H1 (cell line): ENCODE results near the gene NDUFS8. TPM values are rescaled to one million over a fixed set of nuclear protein-coding genes. Genes with fewer than 3 reads are reported as not detected.

Experiments used
- CTCF ChIA-PET: fragments of 300-600 bp; sonication (Branson Sonifier 250); formaldehyde crosslinking; loops from one replicate; lab custom pipeline; 2021; ENCODE audit not compliant: partially characterized antibody; lab: Charles Lee
- POLR2A ChIA-PET: fragments of 300-600 bp; sonication (Branson Sonifier 250); formaldehyde crosslinking; loops from one replicate; lab custom pipeline; 2021; ENCODE audit warnings: inconsistent platforms; ENCODE audit not compliant: partially characterized antibody; lab: Charles Lee
- DNase-seq, 2 experiments: peaks; one replicate each; pipeline versions ENCODE4 v3.0.0 to v3.0.0-alpha.2; 2010 to 2022; ENCODE audit warnings: low spot score in 2 of 2, low read depth in 1 of 2, mixed read lengths in 1 of 2
- FAIRE-seq: peaks from 2 replicates; lab custom pipeline; 2011; peaks lifted over from hg19 to GRCh38; lab: Jason Lieb, UNC
- H2AFZ ChIP-seq: 2 replicates; pipeline ENCODE4 v1.8.1; 2012; ENCODE audit warnings: low read length, inconsistent platforms
- H2AK5ac ChIP-seq: 2 replicates; pipeline ENCODE4 v1.6.1; 2013; ENCODE audit warnings: low read depth, low read length
- H2BK120ac ChIP-seq: replicated peaks from 2 replicates; pipeline ENCODE3; 2013; ENCODE audit warnings: low read depth, low read length, inconsistent platforms
- H2BK12ac ChIP-seq: 2 replicates; pipeline ENCODE4 v1.6.1; 2013; ENCODE audit warnings: low read depth, low read length
- H2BK15ac ChIP-seq: 2 replicates; pipeline ENCODE4 v1.6.1; 2013; ENCODE audit warnings: low read length
- H2BK20ac ChIP-seq: 2 replicates; pipeline ENCODE4 v1.6.1; 2013; ENCODE audit warnings: low read length
- H2BK5ac ChIP-seq: 2 replicates; pipeline ENCODE4 v1.6.1; 2013; ENCODE audit warnings: low read depth, low read length
- H3K14ac ChIP-seq: 2 replicates; pipeline ENCODE4 v1.6.1; 2013; ENCODE audit warnings: inconsistent platforms; ENCODE audit not compliant: insufficient read length
- H3K18ac ChIP-seq: 2 replicates; pipeline ENCODE4 v1.6.1; 2013; ENCODE audit warnings: low read length; ENCODE audit errors: extremely low read depth
- H3K23ac ChIP-seq: 2 replicates; pipeline ENCODE4 v1.6.1; 2013; ENCODE audit warnings: inconsistent platforms; ENCODE audit not compliant: insufficient read length
- H3K23me2 ChIP-seq: 2 replicates; pipeline ENCODE4 v1.6.1; 2013; ENCODE audit warnings: low read depth, low read length
- H3K27ac ChIP-seq: 2 replicates; pipeline ENCODE4 v1.6.1; 2011; ENCODE audit warnings: low read depth, low read length, inconsistent platforms
- H3K27me3 ChIP-seq, 4 experiments: replicated peaks in 1 of 4; 1 replicate in 1 of 4; 2 replicates in 3 of 4; pipeline versions ENCODE4 v1.6.1 to v1.8.1; 2011 to 2013; ENCODE audit warnings: low read length in 3 of 4, mild to moderate bottlenecking in 3 of 4, inconsistent platforms in 2 of 4, mixed read lengths in 2 of 4, moderate library complexity in 1 of 4; ENCODE audit not compliant: control insufficient read depth in 3 of 4, insufficient read depth in 3 of 4; ENCODE audit errors: extremely low read depth in 1 of 4
- H3K36me3 ChIP-seq, 4 experiments: 2 replicates each; pipeline versions ENCODE4 v1.6.1 to v1.8.1; 2011 to 2013; ENCODE audit warnings: mild to moderate bottlenecking in 4 of 4, low read length in 3 of 4, moderate library complexity in 2 of 4, control low read depth in 1 of 4, inconsistent platforms in 1 of 4; ENCODE audit not compliant: insufficient read depth in 4 of 4, control insufficient read depth in 2 of 4
- H3K4ac ChIP-seq: replicated peaks from 2 replicates; pipeline ENCODE3; 2013; ENCODE audit warnings: low read length, low read depth, mixed read lengths, inconsistent platforms; ENCODE audit not compliant: insufficient read length
- H3K4me1 ChIP-seq, 4 experiments: replicated peaks in 1 of 4; 1 replicate in 1 of 4; 2 replicates in 3 of 4; pipeline versions ENCODE4 v1.6.1 to v1.8.1; 2011 to 2013; ENCODE audit warnings: low read length in 3 of 4, inconsistent platforms in 2 of 4, mixed read lengths in 1 of 4; ENCODE audit not compliant: insufficient read depth in 4 of 4, control insufficient read depth in 3 of 4
- H3K4me2 ChIP-seq, 2 experiments: 2 replicates each; pipeline versions ENCODE4 v1.6.1 to v1.8.1; 2011 to 2013; ENCODE audit warnings: low read depth in 2 of 2, low read length in 2 of 2, control low read depth in 1 of 2, inconsistent platforms in 1 of 2, mild to moderate bottlenecking in 1 of 2; ENCODE audit not compliant: insufficient read depth in 1 of 2
- H3K4me3 ChIP-seq, 4 experiments: fragments of 200-600, 300-600 bp in 1 of 4; sonication (generic), shearing (Covaris generic), sonication (Bioruptor Twin) in 1 of 4; 2 replicates each; pipeline versions ENCODE4 v1.5.1 to v1.8.1; 2011 to 2016; ENCODE audit warnings: low read length in 4 of 4, low read depth in 3 of 4, control low read depth in 2 of 4, inconsistent platforms in 2 of 4, mild to moderate bottlenecking in 2 of 4, mixed read lengths in 1 of 4, moderate library complexity in 1 of 4; ENCODE audit not compliant: insufficient read depth in 2 of 4; ENCODE audit errors: extremely low read depth in 1 of 4
- H3K56ac ChIP-seq: replicated peaks from 2 replicates; pipeline ENCODE3; 2013; ENCODE audit warnings: low read depth, mild to moderate bottlenecking, mixed read lengths, low read length, inconsistent platforms; ENCODE audit not compliant: insufficient read length
- H3K79me1 ChIP-seq: 2 replicates; pipeline ENCODE4 v1.6.1; 2013; ENCODE audit warnings: low read depth, low read length, control low read depth
- H3K79me2 ChIP-seq, 2 experiments: 2 replicates each; pipeline versions ENCODE4 v1.6.1 to v1.8.1; 2012 to 2013; ENCODE audit warnings: low read length in 2 of 2, mild to moderate bottlenecking in 2 of 2, inconsistent platforms in 1 of 2; ENCODE audit not compliant: insufficient read depth in 2 of 2, control insufficient read depth in 1 of 2
- H3K9ac ChIP-seq, 4 experiments: replicated peaks in 1 of 4; 1 replicate in 1 of 4; 2 replicates in 3 of 4; pipeline versions ENCODE4 v1.6.1 to v1.8.1; 2011 to 2013; ENCODE audit warnings: low read depth in 3 of 4, low read length in 3 of 4, control low read depth in 2 of 4, mild to moderate bottlenecking in 2 of 4, moderate library complexity in 2 of 4, inconsistent platforms in 1 of 4; ENCODE audit errors: extremely low read depth in 1 of 4
- H3K9me3 ChIP-seq, 2 experiments: 2 replicates each; pipeline versions ENCODE4 v1.6.1 to v1.8.1; 2012 to 2013; ENCODE audit warnings: mild to moderate bottlenecking in 2 of 2, moderate library complexity in 2 of 2, control low read depth in 1 of 2, inconsistent platforms in 1 of 2, low read depth in 1 of 2, low read length in 1 of 2, mixed read lengths in 1 of 2; ENCODE audit not compliant: insufficient read depth in 2 of 2
- H4K20me1 ChIP-seq, 2 experiments: replicated peaks in 1 of 2; 2 replicates each; pipeline versions ENCODE3 to v1.8.1; 2011 to 2013; ENCODE audit warnings: inconsistent platforms in 2 of 2, low read length in 2 of 2, mild to moderate bottlenecking in 1 of 2; ENCODE audit not compliant: insufficient read depth in 2 of 2, control insufficient read depth in 1 of 2
- H4K5ac ChIP-seq: 2 replicates; pipeline ENCODE4 v1.6.1; 2013; ENCODE audit warnings: low read length, low read depth, mixed read lengths, inconsistent platforms; ENCODE audit not compliant: insufficient read length
- H4K8ac ChIP-seq: 2 replicates; pipeline ENCODE4 v1.8.0; 2013; ENCODE audit warnings: mild to moderate bottlenecking, moderate library complexity, low read length, inconsistent platforms; ENCODE audit not compliant: insufficient read depth; ENCODE audit errors: extremely low read depth
- H4K91ac ChIP-seq: replicated peaks from 2 replicates; pipeline ENCODE3; 2013; ENCODE audit warnings: low read length, mixed read lengths, inconsistent platforms; ENCODE audit not compliant: insufficient read length
- RAD21 ChIP-seq, 2 experiments: IDR thresholded peaks in 1 of 2; conservative IDR thresholded peaks in 1 of 2; 2 replicates each; pipeline ENCODE4 v1.6.1; 2011; ENCODE audit warnings: low read depth in 2 of 2, low read length in 2 of 2, improper control_type of control experiment in 1 of 2, inconsistent platforms in 1 of 2, mild to moderate bottlenecking in 1 of 2, moderate library complexity in 1 of 2
- WGBS, 2 experiments: shearing (Covaris generic) in 1 of 2; methylation state at CpG; one replicate each; pipeline versions ENCODE4 v1.1.6 to v1.1.7; 2013 to 2015; ENCODE audit warnings: low lambda C conversion rate in 2 of 2, mixed read lengths in 2 of 2, inconsistent platforms in 1 of 2, low coverage in 1 of 2, missing lambda C conversion rate in 1 of 2; ENCODE audit not compliant: insufficient replicate concordance in 2 of 2, insufficient coverage in 1 of 2, insufficient read length in 1 of 2; ENCODE audit errors: extremely low coverage in 1 of 2, missing lambda C conversion rate in 1 of 2; 5-methylcytosine and 5-hydroxymethylcytosine counted together
- polyA plus RNA-seq, 7 experiments: library from polyadenylated mRNA; depleted of rRNA in 3 of 7; stranded (reverse) in 5 of 7; unstranded in 2 of 7; fragments of >200 nt in 5 of 7; fragments of 200-250 nt in 2 of 7; gene quantifications; 1 replicate in 5 of 7; 2 replicates in 1 of 7; 4 replicates in 1 of 7; pipeline versions ENCODE4 v1.2.1 to v1.2.3, GENCODE V29; 2011 to 2013; ENCODE audit warnings: missing spikeins in 2 of 7, mixed read lengths in 2 of 7
- total RNA-seq: library from RNA; stranded (reverse); fragmentation: NEBNext Ultra II Directional; extraction: Animal tissue kit (Norgen Biotek cat#: 25700); gene quantifications from 2 replicates; pipeline ENCODE4 v1.2.1, GENCODE V29; 2021

The NDUFS8 gene
- total and polyA plus RNA-seq, 2 of the 8 experiments (the other 6 are each of a cell fraction or from before 2014, with no cell fraction given), result 182 to 291 TPM

- H2AK5ac ChIP-seq, result no peak overlapping the region
- no peak overlapping the region for H2BK120ac ChIP-seq
- H3K27me3 ChIP-seq, result no peaks in the 10 kb centered on the region
- no peak overlapping the region for H2BK12ac ChIP-seq
- peaks cover 7% of the 10 kb centered on the region; the same call in 1 of the 2 replicates for H3K79me1 ChIP-seq
- H2BK15ac ChIP-seq, result no peak overlapping the region
- no peaks in the 10 kb centered on the region for H4K20me1 ChIP-seq
- H4K8ac ChIP-seq, result no peak overlapping the region
- ChIA-PET CTCF (interaction anchor here (0.9 to 1.9 kb wide), 5 partner anchors 13 to 138 kb away, joined by 3 to 5 read pairs (median 4); no protein-coding TSS in a partner anchor), POLR2A (interaction anchor here (0.8 to 1.5 kb wide), 2 partner anchors 10 kb away, joined by 3 to 4 read pairs; no protein-coding TSS in a partner anchor)
- 85% methylated on average over 5 of the region's 5 CpGs; no CpG with 5 or more reads in 1 of the 2 experiments for WGBS, 2 experiments
- H3K4me3 ChIP-seq, result no peak overlapping the region
- no peak overlapping the region for H3K18ac ChIP-seq
- H3K9me3 ChIP-seq, result no peaks in the 10 kb centered on the region
- H3K4me2 ChIP-seq, result no peak overlapping the region
- no peak overlapping the region for H2BK5ac ChIP-seq
- H3K14ac ChIP-seq, result no peak overlapping the region
- DNase-seq, result no peak
- no peak overlapping the region for H4K91ac ChIP-seq
- H3K79me2 ChIP-seq, result no peaks in the 10 kb centered on the region
- H2AFZ ChIP-seq, result no peak overlapping the region
- H2BK20ac ChIP-seq, result no peak overlapping the region
- H3K27ac ChIP-seq, result no peak overlapping the region
- H3K23me2 ChIP-seq, result no peaks in the 10 kb centered on the region
- H3K4me1 ChIP-seq, result peaks cover 0 to 15% (median 9%) of the 10 kb centered on the region in 4 experiments; a peak in 5 of 7 replicates
- FAIRE-seq, result no peak
- no peak overlapping the region for H3K23ac ChIP-seq
- H4K5ac ChIP-seq, result no peak overlapping the region
- H3K36me3 ChIP-seq, result no peaks in the 10 kb centered on the region
- no peak overlapping the region for H3K4ac ChIP-seq
- H3K9ac ChIP-seq, result no peak overlapping the region
- H3K56ac ChIP-seq, result no peak overlapping the region
- TF ChIP-seq RAD21 (IDR thresholded peaks at IDR 0.05 in 1 of 2, conservative IDR thresholded peaks at IDR 0.05 in 1 of 2; ENCODE audit: low read depth in 2 of 2, low read length in 2 of 2), result 0 out of 4 replicates have a peak, but pooled peaks of 1 of the 2 experiments have one; percentile 9
Measured at GRCh38 chr11:68025047-68025446, 5.4 kb upstream of the NDUFS8 start.
